Testis (tissue), 2 donors: ENCODE results near the gene COL4A2.

Source experiments
- POLR2A ChIP-seq: fragments of 450-650 bp; IDR thresholded peaks from one replicate; pipeline ENCODE4 v1.6.1; 2017; ENCODE audit warnings: antibody characterized with exemption, mild to moderate bottlenecking, moderate library complexity
- TF ChIP-seq, protein P1 (sequence below), 3 experiments: fragments of 450-650 bp in 2 of 3; fragments of 200-600 bp in 1 of 3; sonication (generic) in 1 of 3; IDR thresholded peaks; one replicate each; pipeline ENCODE4 v1.5.1; 2016 to 2019; ENCODE audit warnings: antibody characterized with exemption in 3 of 3, mild to moderate bottlenecking in 2 of 3, moderate library complexity in 1 of 3

DNA sequence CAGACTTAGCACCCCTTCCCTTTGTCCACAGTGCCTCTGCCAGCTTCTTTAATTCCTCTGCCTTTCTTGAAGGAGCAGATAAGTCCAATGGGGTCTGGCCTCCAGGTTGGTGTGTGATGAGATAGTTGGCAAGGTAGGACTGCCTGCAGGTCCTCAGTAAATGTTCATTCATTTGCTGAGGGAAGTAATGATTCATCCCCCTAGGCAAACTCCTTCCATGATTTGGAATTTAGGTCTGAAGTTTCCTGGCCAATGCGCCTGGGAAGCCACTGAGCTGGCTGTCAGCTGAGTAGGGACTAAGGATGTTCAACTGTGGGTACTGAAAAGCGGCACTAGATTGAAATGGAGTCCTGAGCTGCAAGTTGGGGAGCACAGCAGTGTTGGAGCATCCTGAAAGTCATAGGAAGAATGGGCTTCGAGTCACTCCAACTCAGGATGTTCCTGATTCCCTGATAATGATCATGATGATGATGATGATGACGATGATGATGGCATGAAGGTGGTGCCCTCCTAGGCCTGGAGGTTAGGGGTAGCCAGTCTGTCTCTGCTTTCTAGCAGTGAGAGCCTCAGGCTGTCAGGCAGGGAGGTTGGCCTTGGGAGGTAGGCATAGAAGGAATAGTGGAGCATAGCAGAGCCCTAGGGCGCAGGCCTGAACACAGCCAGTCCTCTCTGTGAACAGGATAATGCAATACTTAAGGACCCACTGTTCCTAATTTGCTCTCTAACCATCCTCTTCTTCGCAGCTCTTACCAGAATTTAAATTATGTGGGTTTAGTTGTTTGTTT lies 44.7 kb downstream of the COL4A2 start:
- TF ChIP-seq, protein P1, sequence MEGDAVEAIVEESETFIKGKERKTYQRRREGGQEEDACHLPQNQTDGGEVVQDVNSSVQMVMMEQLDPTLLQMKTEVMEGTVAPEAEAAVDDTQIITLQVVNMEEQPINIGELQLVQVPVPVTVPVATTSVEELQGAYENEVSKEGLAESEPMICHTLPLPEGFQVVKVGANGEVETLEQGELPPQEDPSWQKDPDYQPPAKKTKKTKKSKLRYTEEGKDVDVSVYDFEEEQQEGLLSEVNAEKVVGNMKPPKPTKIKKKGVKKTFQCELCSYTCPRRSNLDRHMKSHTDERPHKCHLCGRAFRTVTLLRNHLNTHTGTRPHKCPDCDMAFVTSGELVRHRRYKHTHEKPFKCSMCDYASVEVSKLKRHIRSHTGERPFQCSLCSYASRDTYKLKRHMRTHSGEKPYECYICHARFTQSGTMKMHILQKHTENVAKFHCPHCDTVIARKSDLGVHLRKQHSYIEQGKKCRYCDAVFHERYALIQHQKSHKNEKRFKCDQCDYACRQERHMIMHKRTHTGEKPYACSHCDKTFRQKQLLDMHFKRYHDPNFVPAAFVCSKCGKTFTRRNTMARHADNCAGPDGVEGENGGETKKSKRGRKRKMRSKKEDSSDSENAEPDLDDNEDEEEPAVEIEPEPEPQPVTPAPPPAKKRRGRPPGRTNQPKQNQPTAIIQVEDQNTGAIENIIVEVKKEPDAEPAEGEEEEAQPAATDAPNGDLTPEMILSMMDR (IDR thresholded peaks at IDR 0.05): no peak
- TF ChIP-seq POLR2A: no peak
